K562 (cell line): ENCODE results near the gene EZH1. TPM values are rescaled to one million over a fixed set of nuclear protein-coding genes. Genes with fewer than 3 reads are reported as not detected.

Source experiments
- ADNP ChIP-seq: fragments of 200-800 bp; sonication (Bioruptor generic); IDR thresholded peaks from 2 replicates; pipeline ENCODE4 v1.6.1; 2016; ENCODE audit warnings: missing genetic modification characterization, missing compliant biosample characterization
- CBFA2T2 ChIP-seq: fragments of 450-650 bp; conservative IDR thresholded peaks from 2 replicates; pipeline ENCODE4 v1.6.1; 2017; ENCODE audit warnings: mild to moderate bottlenecking
- EHMT2 ChIP-seq: fragments of 450-650 bp; IDR thresholded peaks from 2 replicates; pipeline ENCODE4 v1.6.1; 2018; ENCODE audit warnings: antibody characterized with exemption
- ELF1 ChIP-seq: fragments of 200-800 bp; sonication (Bioruptor generic); IDR thresholded peaks from 2 replicates; pipeline ENCODE4 v1.6.1; 2016; ENCODE audit warnings: missing genetic modification characterization, missing compliant biosample characterization
- HDAC2 ChIP-seq: fragments of 450-650 bp; IDR thresholded peaks from 2 replicates; pipeline ENCODE4 v1.6.1; 2016; ENCODE audit warnings: mild to moderate bottlenecking
- KLF1 ChIP-seq: fragments of 450-650 bp; IDR thresholded peaks from 2 replicates; pipeline ENCODE4 v1.6.1; 2016; ENCODE audit warnings: missing genetic modification characterization, missing compliant biosample characterization
- NR1H2 ChIP-seq: sonication (generic); formaldehyde crosslinking; IDR thresholded peaks from 2 replicates; pipeline ENCODE4 v1.4.0; 2020; ENCODE audit warnings: mild to moderate bottlenecking, missing genetic modification reagents
- NRF1 ChIP-seq, 2 experiments: fragments of 450-650 bp; IDR thresholded peaks in 1 of 2; conservative IDR thresholded peaks in 1 of 2; 2 replicates each; pipeline ENCODE4 v1.6.1; 2014; ENCODE audit warnings: mild to moderate bottlenecking in 2 of 2
- PCBP1 ChIP-seq: fragments of 200-400 bp; formaldehyde crosslinking; IDR thresholded peaks from 2 replicates; pipeline ENCODE4 v1.6.1; 2018; ENCODE audit warnings: mild to moderate bottlenecking, low read depth, low read length; ENCODE audit not compliant: poor library complexity, severe bottlenecking
- PHF20 ChIP-seq: fragments of 450-650 bp; IDR thresholded peaks from 2 replicates; pipeline ENCODE4 v1.6.1; 2018; ENCODE audit not compliant: partially characterized antibody
- RBM25 ChIP-seq: fragments of 200-400 bp; formaldehyde crosslinking; IDR thresholded peaks from 2 replicates; pipeline ENCODE4 v1.6.1; 2018; ENCODE audit warnings: low read length, low read depth, moderate library complexity; ENCODE audit not compliant: severe bottlenecking
- SMARCA5 ChIP-seq: fragments of 450-650 bp; IDR thresholded peaks from 2 replicates; pipeline ENCODE4 v1.6.1; 2016
- TAF7 ChIP-seq: fragments of 450-650 bp; IDR thresholded peaks from 2 replicates; pipeline ENCODE4 v1.6.1; 2016; ENCODE audit warnings: missing genetic modification characterization, missing compliant biosample characterization
- WHSC1 ChIP-seq: IDR thresholded peaks from one replicate; pipeline ENCODE4 v1.6.1; 2012; ENCODE audit warnings: low read length, control low read depth, inconsistent platforms
- XRCC4 ChIP-seq: IDR thresholded peaks from one replicate; pipeline ENCODE4 v1.6.1; 2011; ENCODE audit not compliant: insufficient read depth, insufficient read length; ENCODE audit errors: extremely low read depth
- ZNF134 ChIP-seq: fragments of 250-450 bp; sonication (Bioruptor Pico); conservative IDR thresholded peaks from 2 replicates; pipeline ENCODE4 v1.4.0; 2020
- ZNF140 ChIP-seq: fragments of 250-450 bp; sonication (Bioruptor Pico); IDR thresholded peaks from 2 replicates; pipeline ENCODE4 v1.8.0; 2021; ENCODE audit warnings: moderate library complexity, mild to moderate bottlenecking, inconsistent platforms
- polyA plus RNA-seq, 8 experiments: library from polyadenylated mRNA; depleted of rRNA in 4 of 8; stranded (reverse) in 5 of 8; unstranded in 3 of 8; fragments of >200 nt; fragmentation: Nextera tagmentation in 2 of 8; fragmentation: Illumina TruSeq in 1 of 8; extraction: Ambion mirVana in 2 of 8; extraction: Trizol in 1 of 8; gene quantifications; 2 replicates each; pipeline versions ENCODE4 v1.2.1 to v1.2.3, GENCODE V29; 2011 to 2014; ENCODE audit warnings: inconsistent platforms in 1 of 8, missing spikeins in 1 of 8
- total RNA-seq, 7 experiments: library from RNA; depleted of rRNA in 6 of 7; stranded (reverse); fragments of >200 nt in 6 of 7; fragmentation: Illumina TruSeq in 2 of 7; extraction: Trizol in 2 of 7; gene quantifications; 2 replicates each; pipeline versions ENCODE4 v1.2.1 to v1.2.3, GENCODE V29; 2011 to 2021; ENCODE audit warnings: low replicate concordance in 1 of 7
- TF ChIP-seq, protein P1 (sequence below): sonication (generic); formaldehyde crosslinking; IDR thresholded peaks from 2 replicates; pipeline ENCODE4 v1.8.0; 2022; ENCODE audit warnings: mild to moderate bottlenecking, missing genetic modification reagents
- TF ChIP-seq, protein P2 (sequence below): fragments of 150-350 bp; conservative IDR thresholded peaks from 2 replicates; pipeline ENCODE4 v1.6.1; 2014; ENCODE audit warnings: low read length
- TF ChIP-seq, protein P3 (sequence below): fragments of 450-650 bp; IDR thresholded peaks from 2 replicates; pipeline ENCODE4 v1.6.1; 2016
- TF ChIP-seq, protein P4 (sequence below): IDR thresholded peaks from 2 replicates; pipeline ENCODE4 v1.6.1; 2016; ENCODE audit warnings: missing genetic modification characterization, missing compliant biosample characterization
- TF ChIP-seq, protein P5 (sequence below): fragments of 250-450 bp; sonication (Bioruptor Pico); IDR thresholded peaks from 2 replicates; pipeline ENCODE4 v1.9.0; 2021; ENCODE audit warnings: mild to moderate bottlenecking

EZH1 gene
- total and polyA plus RNA-seq, 9 of the 15 experiments (the other 6 are each of a cell fraction or from before 2014, with no cell fraction given), result 8.6 to 40.8 (median 22.9) TPM

DNA sequence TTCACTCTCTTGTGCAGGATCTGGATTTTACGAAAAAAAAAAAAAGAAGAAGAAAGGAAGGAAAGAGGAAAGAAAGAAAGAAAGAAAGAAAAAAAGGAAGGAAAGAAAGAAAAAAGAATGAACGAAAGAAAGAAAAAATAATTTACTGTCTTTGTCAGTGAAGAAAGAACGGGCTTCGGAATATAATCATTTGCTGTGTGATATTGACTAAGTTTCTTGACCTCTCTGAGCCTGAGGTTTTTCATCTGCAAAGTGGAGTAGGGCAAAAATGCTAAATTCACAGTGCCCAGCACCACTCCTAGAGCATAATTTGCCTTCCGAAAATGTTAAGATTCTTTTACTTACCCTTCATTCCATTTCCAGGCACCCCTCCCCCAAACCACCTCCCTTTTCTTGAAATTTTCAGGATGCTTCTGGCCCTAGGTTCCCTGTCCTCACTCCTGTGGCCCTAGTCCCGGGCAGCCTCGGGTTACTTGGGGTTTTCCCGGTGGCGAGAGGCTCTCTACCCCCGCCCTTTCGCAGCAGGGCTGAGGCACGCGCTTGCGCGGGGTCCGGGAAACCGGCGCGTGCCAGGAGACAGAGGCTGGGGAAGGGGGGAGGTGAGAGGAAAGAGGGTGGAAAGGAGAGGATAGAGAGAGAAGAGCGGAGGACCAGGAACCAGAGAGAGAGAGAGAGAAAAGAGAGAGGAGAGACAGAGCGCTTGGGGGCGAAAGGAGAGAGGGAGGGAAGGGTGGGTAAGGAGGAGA is 62.7 kb downstream of the EZH1 start, which contains the start of gene CNTNAP1 (continued):
- TF ChIP-seq, protein P1, sequence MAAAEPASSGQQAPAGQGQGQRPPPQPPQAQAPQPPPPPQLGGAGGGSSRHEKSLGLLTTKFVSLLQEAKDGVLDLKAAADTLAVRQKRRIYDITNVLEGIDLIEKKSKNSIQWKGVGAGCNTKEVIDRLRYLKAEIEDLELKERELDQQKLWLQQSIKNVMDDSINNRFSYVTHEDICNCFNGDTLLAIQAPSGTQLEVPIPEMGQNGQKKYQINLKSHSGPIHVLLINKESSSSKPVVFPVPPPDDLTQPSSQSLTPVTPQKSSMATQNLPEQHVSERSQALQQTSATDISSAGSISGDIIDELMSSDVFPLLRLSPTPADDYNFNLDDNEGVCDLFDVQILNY (CRISPR knock-in tag), result no peak
- TF ChIP-seq, protein P2, sequence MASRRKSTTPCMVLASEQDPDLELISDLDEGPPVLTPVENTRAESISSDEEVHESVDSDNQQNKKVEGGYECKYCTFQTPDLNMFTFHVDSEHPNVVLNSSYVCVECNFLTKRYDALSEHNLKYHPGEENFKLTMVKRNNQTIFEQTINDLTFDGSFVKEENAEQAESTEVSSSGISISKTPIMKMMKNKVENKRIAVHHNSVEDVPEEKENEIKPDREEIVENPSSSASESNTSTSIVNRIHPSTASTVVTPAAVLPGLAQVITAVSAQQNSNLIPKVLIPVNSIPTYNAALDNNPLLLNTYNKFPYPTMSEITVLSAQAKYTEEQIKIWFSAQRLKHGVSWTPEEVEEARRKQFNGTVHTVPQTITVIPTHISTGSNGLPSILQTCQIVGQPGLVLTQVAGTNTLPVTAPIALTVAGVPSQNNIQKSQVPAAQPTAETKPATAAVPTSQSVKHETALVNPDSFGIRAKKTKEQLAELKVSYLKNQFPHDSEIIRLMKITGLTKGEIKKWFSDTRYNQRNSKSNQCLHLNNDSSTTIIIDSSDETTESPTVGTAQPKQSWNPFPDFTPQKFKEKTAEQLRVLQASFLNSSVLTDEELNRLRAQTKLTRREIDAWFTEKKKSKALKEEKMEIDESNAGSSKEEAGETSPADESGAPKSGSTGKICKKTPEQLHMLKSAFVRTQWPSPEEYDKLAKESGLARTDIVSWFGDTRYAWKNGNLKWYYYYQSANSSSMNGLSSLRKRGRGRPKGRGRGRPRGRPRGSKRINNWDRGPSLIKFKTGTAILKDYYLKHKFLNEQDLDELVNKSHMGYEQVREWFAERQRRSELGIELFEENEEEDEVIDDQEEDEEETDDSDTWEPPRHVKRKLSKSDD, result no peak
- TF ChIP-seq, protein P3, sequence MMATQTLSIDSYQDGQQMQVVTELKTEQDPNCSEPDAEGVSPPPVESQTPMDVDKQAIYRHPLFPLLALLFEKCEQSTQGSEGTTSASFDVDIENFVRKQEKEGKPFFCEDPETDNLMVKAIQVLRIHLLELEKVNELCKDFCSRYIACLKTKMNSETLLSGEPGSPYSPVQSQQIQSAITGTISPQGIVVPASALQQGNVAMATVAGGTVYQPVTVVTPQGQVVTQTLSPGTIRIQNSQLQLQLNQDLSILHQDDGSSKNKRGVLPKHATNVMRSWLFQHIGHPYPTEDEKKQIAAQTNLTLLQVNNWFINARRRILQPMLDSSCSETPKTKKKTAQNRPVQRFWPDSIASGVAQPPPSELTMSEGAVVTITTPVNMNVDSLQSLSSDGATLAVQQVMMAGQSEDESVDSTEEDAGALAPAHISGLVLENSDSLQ, result no peak
- TF ChIP-seq WHSC1, result no peak
- no peak for TF ChIP-seq ZNF140 (CRISPR knock-in tag)
- TF ChIP-seq CBFA2T2, result no peak
- TF ChIP-seq EHMT2, result no peak
- TF ChIP-seq RBM25, result peak; percentile 100
- TF ChIP-seq ZNF134 (CRISPR knock-in tag), result no peak
- peak; percentile 57 to 63 for TF ChIP-seq NRF1 (conservative IDR thresholded peaks at IDR 0.05 in 1 of 2, IDR thresholded peaks at IDR 0.05 in 1 of 2)
- TF ChIP-seq, protein P4, sequence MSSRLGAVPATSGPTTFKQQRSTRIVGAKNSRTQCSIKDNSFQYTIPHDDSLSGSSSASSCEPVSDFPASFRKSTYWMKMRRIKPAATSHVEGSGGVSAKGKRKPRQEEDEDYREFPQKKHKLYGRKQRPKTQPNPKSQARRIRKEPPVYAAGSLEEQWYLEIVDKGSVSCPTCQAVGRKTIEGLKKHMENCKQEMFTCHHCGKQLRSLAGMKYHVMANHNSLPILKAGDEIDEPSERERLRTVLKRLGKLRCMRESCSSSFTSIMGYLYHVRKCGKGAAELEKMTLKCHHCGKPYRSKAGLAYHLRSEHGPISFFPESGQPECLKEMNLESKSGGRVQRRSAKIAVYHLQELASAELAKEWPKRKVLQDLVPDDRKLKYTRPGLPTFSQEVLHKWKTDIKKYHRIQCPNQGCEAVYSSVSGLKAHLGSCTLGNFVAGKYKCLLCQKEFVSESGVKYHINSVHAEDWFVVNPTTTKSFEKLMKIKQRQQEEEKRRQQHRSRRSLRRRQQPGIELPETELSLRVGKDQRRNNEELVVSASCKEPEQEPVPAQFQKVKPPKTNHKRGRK (tag), result peak; percentile 88
- TF ChIP-seq ADNP, result peak; percentile 88
- no peak for TF ChIP-seq TAF7 (tag)
- TF ChIP-seq, protein P5, sequence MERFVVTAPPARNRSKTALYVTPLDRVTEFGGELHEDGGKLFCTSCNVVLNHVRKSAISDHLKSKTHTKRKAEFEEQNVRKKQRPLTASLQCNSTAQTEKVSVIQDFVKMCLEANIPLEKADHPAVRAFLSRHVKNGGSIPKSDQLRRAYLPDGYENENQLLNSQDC (CRISPR knock-in tag), result no peak
- no peak for TF ChIP-seq XRCC4
- TF ChIP-seq ELF1, result no peak
- TF ChIP-seq PCBP1, result peak; percentile 50
- TF ChIP-seq HDAC2, result peak; percentile 47; the same call in 1 of the 2 replicates
- no peak for TF ChIP-seq KLF1
- TF ChIP-seq SMARCA5, result peak; percentile 83
- TF ChIP-seq NR1H2 (CRISPR knock-in tag), result no peak
- peak; percentile 37 for TF ChIP-seq PHF20
